NAMALWA (cell line): ENCODE data around the gene MYL10.
"Not testable (repeated sequence)": the region's sequence is repeated elsewhere in the genome, so short reads cannot be mapped to it uniquely, and the experiment has no call there.

Experiments used
- DNase-seq: peaks from one replicate; pipeline ENCODE4 v3.0.0-alpha.2; 2015; ENCODE audit warnings: low spot score

MYL10 gene

DNA sequence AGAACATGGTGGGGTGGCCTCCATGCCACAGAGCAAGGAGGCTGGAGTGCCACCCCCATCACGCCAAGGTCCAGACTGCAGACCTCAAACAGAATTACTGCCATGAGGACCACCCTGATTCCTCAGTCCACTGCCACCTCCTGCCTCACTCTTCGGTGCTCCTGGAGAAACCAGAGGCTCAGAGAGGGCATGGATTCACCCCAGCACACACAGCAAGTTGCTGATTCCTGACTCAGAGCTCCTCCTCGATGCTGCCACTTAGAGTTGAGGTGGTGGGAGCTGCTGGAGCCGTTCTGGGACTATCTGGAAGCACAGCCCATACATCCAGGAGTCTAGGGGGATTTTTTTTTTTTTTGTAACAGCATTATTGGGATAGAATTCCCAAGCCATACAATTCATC lies 22.0 kb upstream of the MYL10 start:
- DNase-seq = no peak

DNA sequence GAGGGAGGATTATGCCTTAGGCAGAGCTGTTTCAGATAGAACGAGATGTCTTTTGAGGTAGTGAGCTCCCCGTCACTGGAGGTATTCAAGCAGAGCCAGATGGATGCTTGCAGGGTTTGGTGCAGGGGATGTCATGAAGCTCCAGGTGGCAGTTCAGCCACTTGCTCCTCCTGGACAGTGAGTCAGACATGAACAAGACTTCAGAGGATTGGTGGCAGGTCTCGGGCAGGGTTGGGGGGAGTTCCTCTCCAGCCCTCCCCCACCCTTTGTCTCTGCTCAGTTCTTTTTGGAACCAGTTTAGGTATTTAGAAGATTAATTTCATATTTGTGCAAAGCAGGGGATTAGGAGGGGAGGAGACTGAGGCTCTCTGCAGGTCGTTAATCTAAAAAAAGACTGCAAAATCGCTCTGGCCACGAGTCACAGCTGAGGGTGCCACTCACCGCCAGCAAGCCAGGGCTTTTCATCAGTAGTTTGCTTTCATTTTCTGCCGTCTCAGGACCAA lies 21.5 kb upstream of the MYL10 start:
- DNase-seq = peak; percentile 56

DNA sequence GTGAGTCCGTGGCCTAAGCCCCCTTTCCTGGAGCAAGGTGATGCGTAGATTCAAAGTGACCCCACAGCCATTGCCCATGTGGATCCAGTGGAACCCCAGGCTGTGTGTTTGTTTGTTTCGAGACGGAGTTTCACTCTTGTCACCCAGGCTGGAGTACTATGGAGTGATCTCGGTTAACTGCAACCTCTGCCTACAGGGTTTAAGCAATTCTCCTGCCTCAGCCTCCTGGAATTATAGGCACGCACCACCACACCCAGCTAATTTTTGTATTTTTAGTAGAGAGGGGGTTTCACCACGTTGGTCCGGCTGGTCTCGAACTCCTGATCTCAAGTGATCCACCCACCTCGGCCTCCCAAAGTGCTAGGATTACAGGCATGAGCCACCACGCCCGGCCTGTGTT lies 18.8 kb upstream of the MYL10 start:
- not testable (repeated sequence) for DNase-seq

DNA sequence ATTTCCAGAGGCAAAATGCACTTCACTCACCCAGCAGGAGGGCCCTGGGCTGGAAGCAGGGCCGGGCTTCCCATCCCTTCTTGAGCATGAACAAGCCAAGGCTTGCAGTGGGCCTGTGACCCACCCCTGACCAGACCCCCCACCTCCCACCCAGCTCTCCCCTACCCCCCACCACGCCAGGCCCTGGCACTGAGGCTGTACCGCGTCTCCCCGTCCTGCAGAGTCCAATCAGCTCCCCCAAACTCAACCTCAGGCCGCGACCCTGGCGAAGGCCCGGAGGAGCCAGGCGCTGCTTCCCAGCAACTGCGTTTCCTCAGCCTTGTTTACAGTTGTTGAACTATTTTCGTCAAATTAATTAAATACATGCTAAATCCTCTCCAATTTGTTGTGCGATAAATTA lies 16.9 kb upstream of the MYL10 start:
- no peak for DNase-seq

DNA sequence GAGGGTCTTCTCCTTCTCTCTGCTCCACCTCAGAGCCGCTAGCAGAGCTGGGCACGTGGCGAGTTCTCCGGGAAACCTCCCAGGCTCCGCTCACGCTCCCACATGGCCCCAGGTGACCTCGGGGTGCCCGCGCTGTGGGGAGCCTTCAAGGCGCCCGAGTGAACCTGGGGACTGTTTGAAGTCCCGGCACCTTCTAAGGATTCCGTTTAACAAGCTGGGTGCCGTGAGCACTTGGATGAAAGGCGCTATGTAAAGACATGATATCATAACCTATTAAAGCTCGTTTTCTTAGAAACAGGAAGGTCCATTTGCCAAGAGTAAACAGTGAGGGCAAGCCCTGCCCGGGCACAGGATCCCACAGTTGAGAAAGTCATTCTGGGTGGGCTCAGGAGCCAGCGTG lies 15.8 kb upstream of the MYL10 start:
- no peak for DNase-seq

DNA sequence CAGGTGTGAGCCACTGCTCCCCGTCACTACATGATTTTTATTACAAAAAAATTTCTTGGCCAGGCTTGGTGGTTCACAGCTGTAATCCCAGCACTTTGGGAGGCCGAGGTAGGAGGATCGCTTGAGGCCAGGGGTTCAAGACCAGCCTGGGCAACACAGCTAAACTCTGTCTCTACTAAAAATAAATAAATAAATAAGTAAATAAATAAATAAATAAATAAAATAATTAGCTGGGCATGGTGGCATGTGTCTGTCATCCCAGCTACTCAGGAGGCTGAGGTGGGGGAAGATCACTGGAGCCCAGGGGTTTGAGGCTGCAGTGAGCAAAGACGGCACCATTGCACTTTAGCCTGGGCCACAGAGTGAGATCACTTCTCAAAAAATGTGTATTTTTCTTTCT lies 10.0 kb upstream of the MYL10 start:
- DNase-seq = not testable (repeated sequence)

DNA sequence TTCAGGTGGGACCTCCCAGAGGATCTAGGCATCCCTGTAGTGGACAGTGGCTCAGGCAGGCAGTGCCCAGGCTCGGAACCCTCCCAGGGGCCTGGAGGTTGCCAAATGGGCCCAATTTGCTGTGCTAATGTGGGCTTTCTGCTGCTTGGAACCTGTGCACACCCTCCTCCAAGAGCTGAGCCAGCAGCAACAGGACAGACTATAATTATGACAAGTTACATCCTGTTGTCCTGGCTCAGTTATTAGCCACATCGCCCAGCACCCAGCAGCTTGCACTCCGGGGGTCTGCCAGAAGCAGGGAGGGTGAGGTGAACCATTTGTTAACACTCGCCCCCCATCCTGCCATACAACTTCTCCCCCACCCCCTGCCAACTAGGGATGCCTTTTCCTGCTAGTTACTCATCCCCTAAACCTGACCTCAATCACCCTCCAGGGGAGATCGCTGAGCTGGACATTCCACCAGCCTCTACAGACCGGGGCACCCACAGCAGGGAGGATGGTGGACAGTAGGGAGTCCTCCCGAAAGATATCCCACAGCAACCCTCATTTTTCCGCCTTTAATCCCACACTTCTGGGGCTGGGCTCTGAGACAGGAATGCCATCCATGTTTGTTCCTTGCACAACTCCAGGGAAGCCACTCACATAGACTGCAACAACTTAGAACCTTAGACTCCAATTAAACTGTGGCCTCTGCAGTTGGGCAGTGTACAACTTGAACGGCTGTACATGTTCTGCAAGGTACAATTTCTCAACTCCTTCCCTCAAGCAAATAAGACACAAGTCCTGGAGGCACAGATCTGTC lies 7.9 kb upstream of the MYL10 start:
- DNase-seq = no peak

DNA sequence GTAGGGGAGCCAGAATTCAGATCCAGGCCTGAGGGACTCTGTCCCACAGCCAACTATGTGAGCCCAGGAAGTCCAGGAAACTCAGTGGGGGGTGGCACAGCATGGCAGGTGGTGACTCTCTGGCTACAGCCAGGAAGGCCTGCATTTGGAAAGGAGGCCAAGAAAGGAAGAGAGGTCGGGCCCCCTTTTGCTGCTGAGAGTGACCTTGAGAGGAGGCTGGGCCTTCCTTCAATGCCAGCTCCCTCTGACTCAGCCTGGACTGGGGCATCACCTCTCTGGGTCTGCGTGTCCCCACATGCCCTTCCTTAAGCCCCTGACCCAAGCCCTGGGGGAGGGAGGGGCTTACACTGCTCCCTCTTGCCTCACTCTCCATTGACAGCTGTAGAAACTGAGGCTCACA lies 6.4 kb upstream of the MYL10 start:
- no peak for DNase-seq

DNA sequence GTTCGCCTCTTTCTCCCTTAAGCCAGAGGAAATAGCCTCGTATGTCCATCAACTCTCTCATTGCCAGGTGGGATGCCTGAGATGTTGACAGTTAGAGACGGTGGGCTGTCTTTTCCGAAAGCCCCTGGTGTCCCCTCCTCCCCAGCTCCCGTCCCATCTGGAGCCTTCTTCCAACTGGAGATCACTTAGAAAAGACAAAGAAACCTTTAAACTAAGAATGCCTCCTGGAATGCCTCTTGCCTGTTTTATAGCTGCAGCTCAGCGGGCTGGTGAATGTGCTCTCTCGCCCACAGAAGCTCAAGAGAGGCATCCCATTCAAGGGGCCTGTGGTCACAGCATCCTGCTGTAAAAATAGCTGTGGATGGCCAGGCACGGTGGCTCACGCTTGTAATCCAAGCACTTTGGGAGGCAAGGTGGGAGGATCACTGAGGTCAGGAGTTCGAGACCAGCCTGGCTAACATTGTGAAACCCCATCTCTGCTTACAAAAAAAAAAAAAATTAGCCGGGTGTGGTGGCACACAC lies 5.2 kb upstream of the MYL10 start:
- DNase-seq = no peak

DNA sequence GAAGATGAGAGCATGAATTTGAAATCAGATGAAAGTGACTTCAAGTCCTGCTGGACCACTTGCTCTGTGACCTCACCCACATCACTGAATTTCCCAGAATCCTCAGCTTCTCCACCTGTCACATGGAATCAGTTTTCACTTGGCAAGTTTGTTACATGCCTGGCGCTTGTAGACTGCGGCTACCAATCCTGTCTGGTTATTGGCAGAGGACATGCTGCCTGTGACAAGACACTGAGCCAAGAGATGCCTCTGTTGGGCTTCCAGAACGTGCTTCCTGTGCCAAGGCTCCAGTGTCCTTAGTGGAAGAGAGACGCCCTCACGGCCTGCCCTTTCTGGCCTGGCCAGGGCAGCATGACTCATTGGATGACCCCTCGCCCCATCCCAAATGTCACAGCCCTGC lies 4.4 kb upstream of the MYL10 start:
- DNase-seq = no peak

DNA sequence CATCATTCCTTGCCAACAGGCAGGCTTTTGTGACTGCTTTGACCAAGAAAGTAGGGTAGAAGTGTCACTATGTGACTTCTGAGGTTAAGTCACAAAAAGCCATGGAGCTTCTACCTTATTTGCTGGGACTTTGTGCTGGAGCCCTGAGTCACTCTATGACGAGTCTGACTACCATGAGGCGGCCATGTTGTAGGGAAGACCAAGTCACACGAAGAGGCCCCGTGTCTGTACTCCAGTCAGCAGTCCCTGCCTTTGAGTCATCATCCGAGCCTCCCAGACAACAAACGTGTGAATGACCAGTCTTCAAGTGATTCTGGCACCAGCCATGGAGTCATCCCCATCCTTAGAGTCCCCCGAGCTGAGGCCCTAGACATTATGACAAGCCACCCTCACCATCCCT lies 3.5 kb upstream of the MYL10 start:
- no peak for DNase-seq

DNA sequence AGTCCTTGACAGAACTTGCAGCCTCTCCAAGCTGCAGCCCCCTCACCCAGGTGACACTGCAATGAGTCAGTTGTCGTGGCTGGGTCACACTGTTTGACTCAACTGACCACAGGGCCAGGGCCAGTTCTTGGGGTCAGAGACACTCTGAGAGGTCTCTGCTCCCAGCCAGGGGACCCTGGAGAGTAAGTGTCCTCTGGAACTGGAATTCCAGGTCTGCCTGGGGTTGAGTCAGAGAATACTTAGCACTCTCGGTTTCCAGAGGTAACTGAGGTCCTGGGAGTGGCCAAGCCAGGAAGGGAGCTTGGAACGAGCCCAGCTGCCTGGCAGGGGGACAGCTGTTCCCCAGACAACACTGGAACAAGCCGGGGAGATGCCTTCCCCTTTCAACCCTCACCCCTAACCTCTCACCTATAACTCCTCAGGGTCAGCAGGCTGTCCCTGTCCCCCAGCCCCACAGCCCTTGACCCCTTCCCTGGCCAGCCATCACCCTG lies 2.2 kb upstream of the MYL10 start:
- DNase-seq = no peak

DNA sequence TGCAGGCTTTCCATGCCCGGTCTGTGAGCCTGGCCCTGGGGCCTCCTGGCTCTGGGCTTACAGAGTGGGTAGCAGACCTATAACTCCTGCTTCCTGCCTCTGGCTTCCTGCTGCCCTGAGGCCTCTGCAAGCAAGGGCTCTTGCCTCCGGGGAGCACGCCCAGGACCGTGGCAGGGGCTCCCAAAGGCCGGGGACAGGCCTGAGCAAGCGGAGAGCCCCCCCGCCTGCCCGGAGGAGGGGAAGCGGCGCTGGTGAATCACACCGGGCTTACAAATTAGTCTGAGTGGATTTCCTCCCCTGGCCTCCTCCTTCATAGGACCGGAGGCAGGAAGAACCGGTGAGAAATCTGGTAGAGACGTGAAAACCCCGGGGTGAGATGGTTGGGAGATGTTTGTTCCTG lies 1.5 kb upstream of the MYL10 start:
- no peak for DNase-seq

DNA sequence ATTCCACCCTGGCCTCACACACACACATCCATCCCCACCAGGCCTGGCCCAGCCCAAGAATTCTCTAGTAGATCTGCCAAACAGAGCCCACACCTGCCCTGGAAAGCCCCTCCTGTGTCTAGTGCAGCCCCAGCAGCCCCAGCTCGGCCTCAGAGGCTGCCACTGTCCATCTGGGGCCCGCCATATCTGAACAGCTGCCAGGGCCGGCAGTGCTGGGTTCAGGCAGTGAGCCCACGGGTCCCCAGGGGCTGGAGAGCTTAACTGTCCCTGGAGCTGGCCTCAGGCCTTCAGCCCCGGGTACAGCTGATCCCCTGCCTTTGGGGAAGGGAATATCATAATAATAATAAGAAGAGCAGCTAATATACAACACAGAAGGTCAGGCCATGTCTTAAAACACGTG lies 574 bp downstream of the MYL10 start:
- DNase-seq = no peak

DNA sequence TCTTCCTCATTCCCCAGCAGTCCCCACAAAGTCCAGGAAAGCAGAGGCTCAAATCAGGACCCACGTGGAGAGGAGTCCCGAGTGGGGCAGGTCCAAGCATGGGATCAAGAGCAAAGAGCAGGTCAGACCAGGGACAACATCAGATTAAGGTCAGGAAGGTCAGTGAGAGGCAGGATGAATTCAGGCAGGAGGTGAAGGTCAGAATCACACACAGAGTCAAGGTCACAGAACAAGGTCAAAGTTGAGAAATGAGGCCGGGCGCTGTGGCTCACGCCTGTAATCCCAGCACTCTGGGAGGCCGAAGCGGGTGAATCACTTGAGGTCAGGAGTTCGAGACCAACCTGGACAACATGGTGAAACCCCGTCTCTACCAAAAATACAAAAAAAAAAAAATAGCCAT lies 2.3 kb downstream of the MYL10 start:
- DNase-seq = no peak

DNA sequence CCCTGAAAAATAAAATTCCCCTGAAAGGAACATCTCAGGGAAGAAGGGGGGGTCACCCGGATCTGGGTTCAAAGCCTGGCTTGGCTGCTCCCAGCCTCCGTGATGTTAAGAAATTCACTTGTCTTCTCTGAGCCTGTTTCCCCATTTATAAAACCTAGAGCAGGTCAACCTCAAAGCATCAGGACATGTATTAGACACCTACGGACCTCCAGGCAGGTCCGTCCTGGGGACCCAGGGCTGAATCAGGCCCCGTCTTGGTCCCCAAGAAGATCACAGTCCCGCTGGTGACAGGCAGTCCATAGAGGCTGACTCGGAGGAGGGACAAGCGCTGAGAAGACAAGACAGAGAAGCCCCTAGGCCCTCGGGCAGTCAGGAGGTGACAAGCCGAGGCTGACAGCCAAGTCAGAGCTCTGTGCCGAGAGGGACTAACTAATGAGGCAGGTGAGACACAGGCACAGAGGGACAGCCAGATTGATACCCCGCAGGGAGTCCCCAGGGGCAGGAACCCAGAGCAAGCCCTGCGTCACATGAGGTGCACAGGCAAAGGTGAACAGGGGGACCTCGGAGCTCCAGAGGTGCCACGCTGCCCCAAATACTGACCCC lies 2.9 kb downstream of the MYL10 start:
- no peak for DNase-seq

DNA sequence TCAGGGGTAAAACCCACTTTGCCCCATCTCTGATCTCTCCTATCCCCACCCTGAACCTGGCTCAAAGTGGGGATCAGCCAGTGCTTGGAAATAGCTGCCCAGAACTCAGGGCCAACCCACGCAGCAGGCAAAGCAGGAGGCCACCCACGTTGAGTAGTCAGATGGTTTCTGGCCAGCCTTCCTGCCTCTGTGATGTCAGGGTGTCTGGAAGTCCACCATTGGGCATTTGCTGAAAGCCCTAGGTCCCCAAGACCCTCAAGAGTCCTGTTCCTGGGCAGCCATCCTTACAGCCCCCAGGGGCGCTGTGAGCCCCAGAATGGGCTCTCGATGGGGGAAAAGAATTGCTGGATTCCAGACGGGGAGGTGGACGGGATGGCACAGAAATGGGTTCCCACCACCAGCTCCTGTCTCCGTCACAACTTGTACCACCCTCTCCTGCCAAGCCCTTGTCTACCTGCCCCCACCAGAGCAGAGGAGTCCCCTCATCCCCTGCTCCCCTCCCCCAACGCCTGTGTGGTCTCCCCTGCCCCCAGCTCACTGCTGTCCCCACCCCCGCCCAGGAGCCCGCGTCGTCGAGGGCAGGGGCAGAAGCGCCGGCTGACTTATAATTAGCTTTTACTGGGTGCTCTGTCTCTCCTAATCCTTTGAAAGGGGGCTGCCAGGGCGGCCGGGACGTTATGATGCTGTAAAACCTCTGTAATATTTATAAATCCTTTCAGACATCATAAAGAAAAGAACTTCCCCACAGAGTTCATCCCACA lies 3.9 kb downstream of the MYL10 start:
- DNase-seq = no peak

DNA sequence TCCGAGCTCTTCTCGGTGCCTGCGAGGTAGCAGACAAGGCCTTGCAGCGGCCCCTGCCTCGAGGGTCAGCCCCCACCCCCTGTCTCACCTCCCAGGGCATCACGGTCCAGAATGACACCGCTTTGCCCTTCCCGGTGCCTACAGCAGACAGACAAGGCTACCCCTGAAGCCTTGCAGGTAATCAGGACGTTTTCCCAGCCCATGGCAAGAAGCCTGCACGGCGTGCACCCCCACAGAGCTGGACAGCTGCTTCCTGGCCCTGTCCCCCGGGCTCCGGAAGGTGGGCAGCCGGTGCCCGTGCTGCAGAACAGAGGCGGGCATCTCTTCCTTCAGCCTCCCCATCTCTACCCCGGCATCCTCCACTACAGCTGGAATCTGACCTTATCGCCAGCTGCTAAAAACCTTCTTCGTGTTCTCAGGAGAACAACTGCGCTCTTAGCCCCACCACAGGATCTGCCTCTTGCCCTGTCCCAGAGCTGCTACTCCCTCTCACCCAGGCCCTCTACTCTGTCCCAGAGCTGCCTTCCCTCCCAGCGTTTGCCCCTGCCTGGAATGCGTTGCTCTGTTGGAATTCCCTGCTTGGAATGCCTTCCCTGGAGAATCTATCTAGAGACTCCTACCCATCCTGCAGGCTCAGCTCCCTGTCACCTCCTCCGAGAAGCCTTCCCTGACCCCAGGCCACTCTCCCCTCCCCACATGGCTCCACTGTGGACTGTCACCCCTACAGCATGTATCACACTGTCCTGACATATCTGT lies 4.7 kb downstream of the MYL10 start:
- no peak for DNase-seq

DNA sequence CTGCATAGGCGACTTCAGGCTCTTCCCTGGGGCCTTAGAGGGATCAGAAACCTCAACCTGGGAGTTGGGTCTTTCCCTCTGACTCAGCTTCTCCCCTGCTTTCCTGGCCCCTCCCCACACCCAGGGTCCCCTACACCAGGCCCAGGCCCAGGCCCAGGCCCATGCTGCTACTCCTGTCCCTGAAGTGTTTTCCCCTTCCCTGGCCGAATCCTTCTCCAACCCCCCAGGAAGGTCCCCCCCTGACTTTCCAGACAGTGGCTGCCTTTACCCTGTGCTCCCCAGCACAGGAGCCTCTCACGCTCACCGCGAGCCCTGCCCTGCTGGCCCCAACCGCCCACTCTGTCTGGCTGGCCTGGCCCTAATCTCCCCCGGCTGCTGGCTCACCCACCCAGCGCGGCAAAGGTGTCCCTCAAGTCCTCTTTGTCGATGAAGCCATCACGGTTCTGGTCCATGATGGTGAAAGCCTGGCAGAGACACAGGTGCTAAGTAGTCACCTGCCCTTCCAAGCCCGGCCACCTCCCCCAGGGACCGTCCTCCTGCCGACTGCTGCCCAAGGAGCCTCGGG lies 6.4 kb downstream of the MYL10 start:
- no peak for DNase-seq

DNA sequence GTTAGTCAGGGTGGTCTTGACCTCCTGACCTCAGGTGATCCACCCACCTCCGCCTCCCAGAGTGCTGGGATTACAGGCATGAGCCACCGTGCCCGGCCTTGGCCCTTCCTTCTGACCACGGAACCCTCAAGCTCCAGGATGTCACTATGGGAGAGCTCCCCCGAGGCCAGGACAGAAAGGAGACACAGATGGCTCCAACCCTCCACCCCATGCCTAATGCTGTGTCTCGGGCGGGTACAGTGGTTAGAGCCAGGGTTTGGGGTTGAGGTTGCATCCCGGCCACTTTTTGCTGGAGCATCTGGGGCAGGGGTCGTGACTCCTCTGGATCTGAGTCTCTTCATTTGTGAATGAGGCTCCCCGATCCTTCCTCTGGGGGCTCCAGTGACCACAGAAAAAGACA lies 8.1 kb downstream of the MYL10 start:
- no peak for DNase-seq

DNA sequence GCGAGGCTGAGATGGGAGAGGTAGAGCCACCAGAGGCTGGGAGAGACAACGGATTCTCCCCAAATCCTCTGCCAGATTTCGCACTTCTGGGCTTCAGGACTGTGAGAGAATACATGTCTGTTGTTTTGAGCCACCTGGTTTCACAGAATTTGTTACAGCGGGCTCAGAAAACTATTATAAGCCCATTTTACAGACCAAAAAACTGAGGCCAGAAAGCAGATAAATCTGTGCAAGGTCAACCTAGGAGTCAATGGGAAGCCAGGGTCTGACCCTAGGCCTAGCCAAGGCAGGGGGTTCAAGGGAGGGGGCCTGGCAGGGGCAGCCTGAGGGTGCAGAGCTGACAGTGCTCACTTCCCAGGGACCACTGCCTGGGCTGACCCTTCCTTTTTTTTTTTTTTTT lies 8.7 kb downstream of the MYL10 start:
- DNase-seq = no peak

DNA sequence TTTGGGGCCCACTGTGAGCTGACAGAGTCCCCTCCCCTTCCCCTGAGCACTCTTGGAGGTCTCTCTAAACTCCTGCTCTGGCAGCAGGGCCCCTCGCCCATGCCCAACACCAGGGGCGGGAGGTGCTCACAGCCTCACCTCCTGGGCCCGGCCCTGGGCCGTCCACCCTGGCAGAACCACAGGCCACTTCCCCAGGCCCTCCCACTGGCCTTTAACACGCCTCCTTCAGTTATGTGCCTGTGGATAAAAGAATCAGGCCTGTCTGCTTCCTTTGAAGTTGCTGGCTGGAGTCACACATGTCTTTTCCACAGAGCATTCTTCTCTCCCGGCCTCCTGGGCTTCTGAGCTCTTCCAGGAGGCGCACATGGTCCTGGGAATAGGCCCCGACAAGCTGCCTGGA lies 10.2 kb downstream of the MYL10 start:
- no peak for DNase-seq
